ENCODE data around the gene GBA2. TPM values are rescaled to one million over a fixed set of nuclear protein-coding genes. Genes with fewer than 3 reads are reported as not detected.
A peak's percentile ranks its signal among the peaks of the same experiment; 100 is the strongest.

Gene GBA2
- total RNA-seq, 1 donor, result 31.1 TPM

GRCh38 chr9:35757226-35757891 is 8.3 kb upstream of the GBA2 start:
- H4K20me1 ChIP-seq (ENCODE audit: insufficient read depth, low read length), result peaks cover 2% of the 10 kb centered on the region
- H3K9me3 ChIP-seq (ENCODE audit: low read depth, low read length), result no peaks in the 10 kb centered on the region
- no peaks in the 10 kb centered on the region for H3K79me2 ChIP-seq (ENCODE audit: insufficient read depth, low read length)
- peak overlapping the region; percentile 60 for H3K4me3 ChIP-seq (ENCODE audit: insufficient read depth, low read length)
- no peak for DNase-seq (ENCODE audit: insufficient read length, low spot score, missing footprints)
- H3K4me1 ChIP-seq (ENCODE audit: insufficient read depth, low read length), result peaks cover 29% of the 10 kb centered on the region
- peaks cover 13% of the 10 kb centered on the region for H3K36me3 ChIP-seq (ENCODE audit: insufficient read depth, low read length)
- no peaks in the 10 kb centered on the region for H3K27me3 ChIP-seq (ENCODE audit: insufficient read depth, low read length)
- H3K27ac ChIP-seq (ENCODE audit: low read depth, low read length), result no peak overlapping the region
- H3K4me2 ChIP-seq (ENCODE audit: insufficient read depth, low read length), result peak overlapping the region; percentile 77
- peak overlapping the region; percentile 23 for H2AFZ ChIP-seq (ENCODE audit: low read length)
- TF ChIP-seq CTCF (IDR thresholded peaks at IDR 0.05; ENCODE audit: extremely low read depth, low read depth, low read length), result no peak

DNA sequence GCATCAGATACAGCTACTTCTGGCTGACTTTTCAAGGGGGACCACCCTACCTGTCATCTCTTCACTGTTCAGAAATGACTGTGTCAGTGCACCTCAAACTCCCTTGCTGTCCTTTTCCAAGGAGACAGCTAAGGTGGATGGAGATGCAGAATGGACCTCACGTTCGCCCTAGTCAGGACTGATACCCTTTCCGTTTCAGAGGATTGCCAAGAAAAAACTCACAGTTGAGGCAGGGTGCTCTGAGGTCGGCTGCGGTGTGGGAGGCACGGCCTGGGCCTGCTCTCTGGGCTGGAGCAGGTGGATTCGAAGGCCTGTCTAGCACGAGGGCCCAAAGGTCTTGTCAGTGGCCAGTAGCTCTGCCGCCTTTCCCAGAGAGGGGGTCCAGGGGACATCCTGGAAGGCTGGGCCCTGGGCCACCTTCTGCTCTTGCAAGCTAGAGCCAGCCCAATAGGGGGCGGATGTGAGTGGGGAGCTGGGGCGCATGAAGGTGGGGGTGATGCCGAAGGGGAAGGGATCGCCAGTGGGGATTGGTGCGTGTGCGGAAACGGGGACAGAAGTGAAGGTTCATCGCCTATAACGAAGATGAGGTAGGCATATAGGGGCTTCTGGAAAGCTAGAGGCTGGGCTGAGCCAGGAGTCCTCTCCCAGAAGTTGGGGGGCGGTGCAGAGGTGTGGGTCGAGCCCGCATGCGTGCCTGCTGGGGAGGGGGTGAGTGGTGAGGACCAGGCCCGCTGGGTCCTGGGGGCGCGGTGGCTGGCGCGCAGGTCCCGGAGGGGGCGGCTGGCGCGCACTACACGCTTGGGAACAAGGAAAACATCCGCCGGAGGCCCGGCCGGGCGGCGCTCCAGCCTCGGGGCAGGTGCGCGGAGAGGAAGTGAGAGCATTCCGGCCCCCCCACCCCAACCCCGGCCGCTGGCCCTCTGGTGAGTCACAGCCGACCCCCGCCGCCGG is 7.5 kb upstream of the GBA2 start:
- H3K4me3 ChIP-seq (ENCODE audit: insufficient read depth, low read length), result peak overlapping the region; percentile 60
- H4K20me1 ChIP-seq (ENCODE audit: insufficient read depth, low read length), result peaks cover 2% of the 10 kb centered on the region
- H3K4me2 ChIP-seq (ENCODE audit: insufficient read depth, low read length), result peak overlapping the region; percentile 77
- no peaks in the 10 kb centered on the region for H3K9me3 ChIP-seq (ENCODE audit: low read depth, low read length)
- H3K4me1 ChIP-seq (ENCODE audit: insufficient read depth, low read length), result peaks cover 29% of the 10 kb centered on the region
- H3K36me3 ChIP-seq (ENCODE audit: insufficient read depth, low read length), result peaks cover 21% of the 10 kb centered on the region
- TF ChIP-seq CTCF (IDR thresholded peaks at IDR 0.05; ENCODE audit: extremely low read depth, low read depth, low read length), result peak; percentile 49
- no peaks in the 10 kb centered on the region for H3K27me3 ChIP-seq (ENCODE audit: insufficient read depth, low read length)
- DNase-seq (ENCODE audit: insufficient read length, low spot score, missing footprints), result no peak
- no peaks in the 10 kb centered on the region for H3K79me2 ChIP-seq (ENCODE audit: insufficient read depth, low read length)
- no peak overlapping the region for H3K27ac ChIP-seq (ENCODE audit: low read depth, low read length)
- no peak overlapping the region for H2AFZ ChIP-seq (ENCODE audit: low read length)

GRCh38 chr9:35755071-35755470 is 6.0 kb upstream of the GBA2 start:
- no peak overlapping the region for H3K4me2 ChIP-seq (ENCODE audit: insufficient read depth, low read length)
- peaks cover 31% of the 10 kb centered on the region for H3K36me3 ChIP-seq (ENCODE audit: insufficient read depth, low read length)
- no peak for TF ChIP-seq CTCF (IDR thresholded peaks at IDR 0.05; ENCODE audit: extremely low read depth, low read depth, low read length)
- no peaks in the 10 kb centered on the region for H3K27me3 ChIP-seq (ENCODE audit: insufficient read depth, low read length)
- no peak overlapping the region for H3K4me3 ChIP-seq (ENCODE audit: insufficient read depth, low read length)
- no peak for DNase-seq (ENCODE audit: insufficient read length, low spot score, missing footprints)
- H4K20me1 ChIP-seq (ENCODE audit: insufficient read depth, low read length), result peaks cover 2% of the 10 kb centered on the region
- H3K79me2 ChIP-seq (ENCODE audit: insufficient read depth, low read length), result peaks cover 3% of the 10 kb centered on the region
- no peak overlapping the region for H2AFZ ChIP-seq (ENCODE audit: low read length)
- no peaks in the 10 kb centered on the region for H3K9me3 ChIP-seq (ENCODE audit: low read depth, low read length)
- H3K4me1 ChIP-seq (ENCODE audit: insufficient read depth, low read length), result peaks cover 24% of the 10 kb centered on the region
- H3K27ac ChIP-seq (ENCODE audit: low read depth, low read length), result no peak overlapping the region

DNA sequence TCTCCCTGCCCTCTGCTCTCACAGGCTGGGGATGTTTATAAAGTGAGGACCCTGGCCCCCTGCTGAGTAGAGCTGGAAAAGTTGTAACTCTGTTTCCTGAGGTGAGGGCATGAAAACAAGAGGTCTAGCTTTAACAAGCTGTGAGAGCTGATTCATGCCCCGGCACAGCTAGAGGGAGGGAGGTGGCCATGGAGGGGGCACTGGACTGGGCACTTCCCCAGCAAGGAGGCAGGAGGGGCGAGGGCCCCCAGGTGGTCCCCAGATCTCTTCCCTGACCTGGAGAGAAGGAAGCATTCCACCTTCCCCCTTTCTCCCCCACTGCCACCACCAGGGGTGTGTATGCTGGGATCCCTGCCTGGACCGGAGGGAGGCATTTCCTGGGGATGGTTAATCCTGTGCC is 5.2 kb upstream of the GBA2 start, which contains the start of gene MSMP:
MSMP (minus strand) TSS at position 13 of the 400 bp plus-strand sequence. CDS start 147 bp downstream, outside the sequence.
- H4K20me1 ChIP-seq (ENCODE audit: insufficient read depth, low read length), result peaks cover 2% of the 10 kb centered on the region
- no peaks in the 10 kb centered on the region for H3K27me3 ChIP-seq (ENCODE audit: insufficient read depth, low read length)
- TF ChIP-seq CTCF (IDR thresholded peaks at IDR 0.05; ENCODE audit: extremely low read depth, low read depth, low read length), result no peak
- no peak within 1 kb of the TSS for H3K4me2 ChIP-seq (ENCODE audit: insufficient read depth, low read length)
- H3K79me2 ChIP-seq (ENCODE audit: insufficient read depth, low read length), result peaks cover 11% of the 10 kb centered on the region
- peaks cover 31% of the 10 kb centered on the region for H3K36me3 ChIP-seq (ENCODE audit: insufficient read depth, low read length)
- H3K4me3 ChIP-seq (ENCODE audit: insufficient read depth, low read length), result no peak within 1 kb of the TSS
- peaks cover 29% of the 10 kb centered on the region for H3K4me1 ChIP-seq (ENCODE audit: insufficient read depth, low read length)
- no peak within 1 kb of the TSS for H3K27ac ChIP-seq (ENCODE audit: low read depth, low read length)
- H2AFZ ChIP-seq (ENCODE audit: low read length), result no peak within 1 kb of the TSS
- H3K9me3 ChIP-seq (ENCODE audit: low read depth, low read length), result no peaks in the 10 kb centered on the region
- DNase-seq (ENCODE audit: insufficient read length, low spot score, missing footprints), result no peak

Measured in osteoblast (primary cell).